ENCODE measurements around the gene CLCN6. TPM values are rescaled to one million over a fixed set of nuclear protein-coding genes. Genes with fewer than 3 reads are reported as not detected.

The CLCN6 gene
- total RNA-seq, 4 donors from 2014 or later: 14.6 to 31.5 (median 22.7) TPM

DNA sequence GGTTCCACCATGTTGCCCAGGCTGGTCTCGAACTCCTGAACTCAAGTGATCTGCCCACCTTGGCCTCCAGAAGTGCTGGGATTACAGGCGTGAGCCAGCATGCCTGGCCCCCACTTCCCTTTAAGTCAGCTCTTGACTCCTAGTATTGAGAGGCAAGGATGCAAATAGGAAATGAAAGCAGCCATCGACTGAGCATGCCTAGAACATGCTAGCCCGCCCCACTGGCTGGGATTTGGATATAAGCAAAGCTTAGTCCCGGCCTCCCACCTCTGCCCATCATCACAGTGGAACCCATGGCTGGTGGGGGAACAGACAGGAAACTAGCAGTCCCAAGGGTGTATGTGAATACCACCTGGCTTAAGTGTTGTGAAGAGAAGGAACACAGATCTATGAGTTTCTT lies 33.5 kb upstream of the CLCN6 start:
- Histone ChIP-seq H3K36me3 (no peaks in the 10 kb centered on the region), H3K4me3 (no peak overlapping the region), H3K27ac (no peak overlapping the region), H3K27me3 (no peaks in the 10 kb centered on the region), H3K4me1 (no peaks in the 10 kb centered on the region), H3K9me3 (no peaks in the 10 kb centered on the region)
- intact Hi-C loops (cut with DNase I; ENCODE audit: low total_unique reads): no loop called here
- no peak for DNase-seq
- TF ChIP-seq POLR2A (IDR thresholded peaks at IDR 0.05): no peak
- TF ChIP-seq, protein P1, sequence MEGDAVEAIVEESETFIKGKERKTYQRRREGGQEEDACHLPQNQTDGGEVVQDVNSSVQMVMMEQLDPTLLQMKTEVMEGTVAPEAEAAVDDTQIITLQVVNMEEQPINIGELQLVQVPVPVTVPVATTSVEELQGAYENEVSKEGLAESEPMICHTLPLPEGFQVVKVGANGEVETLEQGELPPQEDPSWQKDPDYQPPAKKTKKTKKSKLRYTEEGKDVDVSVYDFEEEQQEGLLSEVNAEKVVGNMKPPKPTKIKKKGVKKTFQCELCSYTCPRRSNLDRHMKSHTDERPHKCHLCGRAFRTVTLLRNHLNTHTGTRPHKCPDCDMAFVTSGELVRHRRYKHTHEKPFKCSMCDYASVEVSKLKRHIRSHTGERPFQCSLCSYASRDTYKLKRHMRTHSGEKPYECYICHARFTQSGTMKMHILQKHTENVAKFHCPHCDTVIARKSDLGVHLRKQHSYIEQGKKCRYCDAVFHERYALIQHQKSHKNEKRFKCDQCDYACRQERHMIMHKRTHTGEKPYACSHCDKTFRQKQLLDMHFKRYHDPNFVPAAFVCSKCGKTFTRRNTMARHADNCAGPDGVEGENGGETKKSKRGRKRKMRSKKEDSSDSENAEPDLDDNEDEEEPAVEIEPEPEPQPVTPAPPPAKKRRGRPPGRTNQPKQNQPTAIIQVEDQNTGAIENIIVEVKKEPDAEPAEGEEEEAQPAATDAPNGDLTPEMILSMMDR (IDR thresholded peaks at IDR 0.05): no peak

DNA sequence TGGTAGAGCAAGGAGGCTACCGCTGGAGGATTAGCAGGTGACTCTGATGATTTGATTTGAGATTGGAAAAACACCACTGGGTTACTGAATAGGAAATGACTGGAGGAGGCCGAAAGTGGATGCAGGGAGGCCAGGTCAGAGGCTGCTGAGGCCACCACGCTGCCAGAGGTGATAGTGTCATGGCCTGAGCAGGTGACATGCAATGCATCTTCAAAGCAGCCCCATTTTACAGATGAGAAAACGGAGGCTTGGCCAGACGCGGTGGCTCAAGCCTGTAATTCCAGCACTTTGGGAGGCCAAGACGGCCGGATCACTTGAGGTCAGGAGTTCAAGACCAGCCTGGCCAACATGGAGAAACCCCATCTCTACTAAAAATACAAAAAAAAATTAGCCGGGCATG lies 31.2 kb upstream of the CLCN6 start:
- H3K4me3 ChIP-seq: no peak overlapping the region
- intact Hi-C loops (cut with DNase I; ENCODE audit: low total_unique reads): no loop called here
- no peaks in the 10 kb centered on the region for H3K9me3 ChIP-seq
- H3K27ac ChIP-seq: no peak overlapping the region
- no peak for DNase-seq
- no peaks in the 10 kb centered on the region for H3K4me1 ChIP-seq
- H3K36me3 ChIP-seq: no peaks in the 10 kb centered on the region
- TF ChIP-seq, protein P1 (IDR thresholded peaks at IDR 0.05): no peak
- no peak for TF ChIP-seq POLR2A (IDR thresholded peaks at IDR 0.05)
- H3K27me3 ChIP-seq: no peaks in the 10 kb centered on the region

DNA sequence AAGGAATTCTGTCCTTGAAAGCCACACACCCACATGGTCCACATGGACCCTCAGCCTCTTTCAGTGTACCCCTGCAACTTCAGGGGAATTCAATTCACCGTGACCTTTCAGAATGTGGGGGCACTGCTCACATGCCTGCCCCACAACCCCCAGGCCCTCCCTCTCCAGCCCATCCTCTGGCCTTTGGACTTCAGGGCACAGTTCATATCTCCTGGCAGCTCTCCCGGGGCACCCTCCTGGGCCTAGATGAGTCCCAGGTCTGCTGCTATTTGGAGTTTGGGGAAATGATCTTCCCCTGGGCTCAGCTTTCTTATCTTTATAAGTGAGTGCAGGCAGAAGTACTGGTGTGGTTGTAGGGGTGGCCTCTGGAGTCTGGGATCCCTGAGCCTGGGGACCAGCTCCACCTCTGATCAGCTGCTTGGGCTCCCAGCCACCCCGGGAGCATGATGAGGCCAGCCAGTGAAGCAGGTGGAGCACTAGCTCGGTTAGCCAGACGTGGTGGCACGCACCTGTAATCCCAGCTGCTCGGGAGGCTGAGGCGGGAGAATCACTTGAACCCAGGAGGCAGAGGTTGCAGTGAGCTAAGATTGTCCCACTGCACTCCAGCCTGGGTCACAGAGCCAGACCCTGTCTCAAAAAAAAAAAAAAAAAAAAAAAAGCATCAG lies 28.2 kb upstream of the CLCN6 start:
- Histone ChIP-seq H3K27ac (no peak overlapping the region), H3K36me3 (no peaks in the 10 kb centered on the region), H3K9me3 (no peaks in the 10 kb centered on the region), H3K4me3 (no peak overlapping the region), H3K4me1 (no peaks in the 10 kb centered on the region), H3K27me3 (no peaks in the 10 kb centered on the region)
- TF ChIP-seq POLR2A (IDR thresholded peaks at IDR 0.05): no peak
- TF ChIP-seq, protein P1 (IDR thresholded peaks at IDR 0.05): no peak
- intact Hi-C loops (cut with DNase I; ENCODE audit: low total_unique reads): no loop called here
- DNase-seq: no peak

DNA sequence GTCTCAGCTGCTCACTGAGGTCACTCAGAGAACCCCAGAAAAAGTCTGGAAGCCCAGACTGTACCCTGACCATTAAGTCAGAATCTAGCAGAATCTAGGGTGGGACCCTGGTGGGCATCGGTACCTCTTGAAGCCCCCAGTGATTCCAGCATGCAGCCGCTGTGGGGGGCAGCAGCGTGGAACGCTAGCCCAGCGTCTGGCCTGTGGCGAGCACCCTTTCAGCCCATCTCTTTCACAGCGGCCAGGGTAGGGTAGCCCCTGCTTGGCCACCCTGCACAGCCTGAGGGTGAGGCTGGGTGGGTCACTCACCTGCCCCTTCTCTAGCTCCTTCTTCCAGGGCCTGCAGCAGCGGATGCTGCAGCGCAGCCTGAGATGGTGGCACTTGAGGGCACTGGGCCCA lies 27.7 kb upstream of the CLCN6 start:
- Histone ChIP-seq H3K9me3 (no peaks in the 10 kb centered on the region), H3K27ac (no peak overlapping the region), H3K36me3 (no peaks in the 10 kb centered on the region), H3K27me3 (no peaks in the 10 kb centered on the region), H3K4me1 (no peaks in the 10 kb centered on the region), H3K4me3 (no peak overlapping the region)
- intact Hi-C loops (cut with DNase I; ENCODE audit: low total_unique reads): no loop called here
- TF ChIP-seq, protein P1 (IDR thresholded peaks at IDR 0.05): no peak
- TF ChIP-seq POLR2A (IDR thresholded peaks at IDR 0.05): no peak
- DNase-seq: no peak

DNA sequence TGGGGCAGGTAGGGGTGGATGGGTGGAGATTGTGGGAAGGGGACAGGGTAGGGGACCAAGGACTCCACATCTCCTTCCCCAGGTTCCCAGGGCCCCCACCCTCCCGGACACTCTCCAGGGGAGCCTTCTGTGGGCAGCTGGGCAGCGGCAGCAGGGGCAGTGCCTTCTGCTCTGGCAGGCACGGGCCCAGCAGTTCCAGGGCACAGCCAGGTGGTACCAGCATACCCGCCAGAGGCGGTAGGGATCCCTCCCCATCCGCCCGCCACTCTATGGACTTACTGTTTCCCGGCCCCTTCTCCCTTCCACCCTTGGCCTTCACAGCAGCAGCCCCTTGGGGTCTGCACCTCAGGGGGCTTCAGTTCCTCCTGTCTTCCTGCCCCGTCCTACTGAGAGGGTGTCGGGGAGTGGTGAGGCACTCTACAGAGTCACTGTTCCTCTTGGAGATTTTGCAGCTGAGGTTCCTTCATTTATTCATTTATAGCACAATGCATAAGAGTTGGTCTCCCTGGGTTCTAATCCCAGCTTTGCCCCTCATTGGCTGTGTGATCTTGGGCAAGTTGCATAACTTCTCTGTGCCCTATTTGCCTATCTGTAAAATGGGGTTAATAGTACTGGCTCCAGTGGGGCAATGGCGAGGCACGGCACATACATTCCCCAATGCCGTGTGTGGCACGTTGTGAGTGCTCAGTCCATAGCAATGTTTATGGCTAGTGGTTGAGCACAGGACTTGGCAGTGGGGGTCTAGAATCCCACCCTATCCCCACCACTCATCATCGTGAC lies 27.0 kb upstream of the CLCN6 start:
- intact Hi-C loops (cut with DNase I; ENCODE audit: low total_unique reads): no loop called here
- TF ChIP-seq, protein P1 (IDR thresholded peaks at IDR 0.05): no peak
- TF ChIP-seq POLR2A (IDR thresholded peaks at IDR 0.05): no peak
- H3K36me3 ChIP-seq: no peaks in the 10 kb centered on the region
- no peak overlapping the region for H3K4me3 ChIP-seq
- H3K4me1 ChIP-seq: no peaks in the 10 kb centered on the region
- no peaks in the 10 kb centered on the region for H3K9me3 ChIP-seq
- H3K27me3 ChIP-seq: no peaks in the 10 kb centered on the region
- DNase-seq: no peak
- no peak overlapping the region for H3K27ac ChIP-seq

Measured in uterus (tissue), 4 donors.